Endothelial cell of umbilical vein (primary cell): ENCODE measurements around the gene PDE11A. TPM values are rescaled to one million over a fixed set of nuclear protein-coding genes. Genes with fewer than 3 reads are reported as not detected.

Source experiments
- BruUV-seq: library from RNA; stranded (reverse); fragments of 400-500 nt; replicated peaks from 2 replicates; lab custom pipeline; 2021; lab: Mats Ljungman, UMichigan
- CTCF ChIA-PET: fragments of 300-600, 350-600 bp; sonication (Branson Sonifier 250); formaldehyde crosslinking; loops from one replicate; lab custom pipeline; 2021; ENCODE audit warnings: antibody characterized with exemption, inconsistent platforms; lab: Charles Lee
- POLR2A ChIA-PET: fragments of 300-600, 350-600 bp; sonication (Branson Sonifier 250); formaldehyde crosslinking; loops from one replicate; lab custom pipeline; 2021; ENCODE audit warnings: antibody characterized with exemption, inconsistent platforms; lab: Charles Lee
- DNase-seq: peaks from one replicate; pipeline ENCODE4 v3.0.0-alpha.2; 2011; ENCODE audit warnings: low read depth, low spot score
- FAIRE-seq: peaks from 2 replicates; lab custom pipeline; 2011; peaks lifted over from hg19 to GRCh38; lab: Jason Lieb, UNC
- H2AFZ ChIP-seq: 2 replicates; pipeline ENCODE4 v1.6.0; 2012; ENCODE audit warnings: low read depth, low read length, control low read depth, inconsistent platforms
- H3K27ac ChIP-seq: 2 replicates; pipeline ENCODE4 v1.5.1; 2011; ENCODE audit warnings: low read depth, mild to moderate bottlenecking, control low read depth, low read length, moderate library complexity; ENCODE audit not compliant: insufficient read depth
- H3K27me3 ChIP-seq, 2 experiments: 2 replicates each; pipeline versions ENCODE4 v1.6.0 to v1.6.1; 2011; ENCODE audit warnings: low read length in 2 of 2, mixed read lengths in 1 of 2; ENCODE audit not compliant: control insufficient read depth in 2 of 2, insufficient read depth in 2 of 2
- H3K36me3 ChIP-seq, 2 experiments: 2 replicates in 1 of 2; 3 replicates in 1 of 2; pipeline ENCODE4 v1.5.1; 2011; ENCODE audit warnings: low read length in 2 of 2, mild to moderate bottlenecking in 1 of 2, moderate library complexity in 1 of 2; ENCODE audit not compliant: control insufficient read depth in 2 of 2, insufficient read depth in 2 of 2; ENCODE audit errors: extremely low read depth in 1 of 2
- H3K4me1 ChIP-seq: 3 replicates; pipeline ENCODE4 v1.5.1; 2011; ENCODE audit warnings: mild to moderate bottlenecking, low read length; ENCODE audit not compliant: control insufficient read depth, insufficient read depth; ENCODE audit errors: extremely low read depth
- H3K4me2 ChIP-seq: 2 replicates; pipeline ENCODE4 v1.6.1; 2011; ENCODE audit warnings: low read length, control low read depth, mixed read lengths; ENCODE audit not compliant: insufficient read depth
- H3K4me3 ChIP-seq, 3 experiments: fragments of 200-600 bp in 1 of 3; sonication (generic), shearing (Covaris generic) in 1 of 3; replicated peaks in 1 of 3; 2 replicates each; pipeline ENCODE4 v1.5.1; 2011 to 2016; ENCODE audit warnings: control low read depth in 3 of 3, low read length in 3 of 3, mild to moderate bottlenecking in 2 of 3, inconsistent platforms in 1 of 3, low read depth in 1 of 3, moderate library complexity in 1 of 3; ENCODE audit not compliant: insufficient read depth in 1 of 3
- H3K79me2 ChIP-seq: 2 replicates; pipeline ENCODE4 v1.6.0; 2012; ENCODE audit warnings: low read length, inconsistent platforms; ENCODE audit not compliant: control insufficient read depth, insufficient read depth
- H3K9ac ChIP-seq: replicated peaks from 2 replicates; pipeline ENCODE3; 2011; ENCODE audit warnings: low read length, control low read depth; ENCODE audit not compliant: insufficient read depth; ENCODE audit errors: extremely low read depth
- H3K9me1 ChIP-seq: replicated peaks from 3 replicates; pipeline ENCODE4 v1.6.0; 2011; ENCODE audit warnings: mild to moderate bottlenecking, low read length; ENCODE audit not compliant: control insufficient read depth, insufficient read depth; ENCODE audit errors: extremely low read depth
- H3K9me3 ChIP-seq: replicated peaks from 2 replicates; pipeline ENCODE4 v1.5.1; 2012; ENCODE audit warnings: low read length, inconsistent platforms; ENCODE audit not compliant: control insufficient read depth, insufficient read depth
- H4K20me1 ChIP-seq: replicated peaks from 2 replicates; pipeline ENCODE3; 2011; ENCODE audit warnings: mild to moderate bottlenecking, low read length; ENCODE audit not compliant: control insufficient read depth, insufficient read depth; ENCODE audit errors: extremely low read depth
- CTCF ChIP-seq, 2 donors: IDR thresholded peaks; 1 replicate in 1 of 2; 2 replicates in 1 of 2; pipeline ENCODE4 v1.5.1; 2011; ENCODE audit warnings: low read length in 2 of 2, mild to moderate bottlenecking in 2 of 2, moderate library complexity in 2 of 2, control low read depth in 1 of 2, inconsistent platforms in 1 of 2, low read depth in 1 of 2; ENCODE audit not compliant: insufficient read depth in 1 of 2; ENCODE audit errors: extremely low read depth in 1 of 2
- EZH2 ChIP-seq: IDR thresholded peaks from 2 replicates; pipeline ENCODE4 v1.6.1; 2012; ENCODE audit warnings: borderline replicate concordance, low read depth, mild to moderate bottlenecking, moderate library complexity, low read length, inconsistent platforms; ENCODE audit not compliant: severe bottlenecking
- FOS ChIP-seq: IDR thresholded peaks from 2 replicates; pipeline ENCODE4 v1.6.1; 2011; ENCODE audit warnings: mild to moderate bottlenecking, low read length, moderate library complexity, borderline replicate concordance; ENCODE audit not compliant: insufficient read depth
- GATA2 ChIP-seq: IDR thresholded peaks from 2 replicates; pipeline ENCODE4 v1.7.0; 2011; ENCODE audit warnings: low read depth, mild to moderate bottlenecking, moderate library complexity, mixed read lengths, low read length; ENCODE audit not compliant: insufficient read length, insufficient read depth
- JUN ChIP-seq: IDR thresholded peaks from 2 replicates; pipeline ENCODE4 v1.6.1; 2011; ENCODE audit warnings: borderline replicate concordance, low read depth; ENCODE audit not compliant: insufficient read length, insufficient read depth
- MAX ChIP-seq: IDR thresholded peaks from 2 replicates; pipeline ENCODE4 v1.6.1; 2011; ENCODE audit not compliant: insufficient read depth, insufficient read length
- MYC ChIP-seq: IDR thresholded peaks from one replicate; pipeline ENCODE4 v1.6.1; 2011; ENCODE audit warnings: mild to moderate bottlenecking, low read depth, low read length
- POLR2A ChIP-seq: IDR thresholded peaks from 2 replicates; pipeline ENCODE4 v1.6.1; 2012; ENCODE audit warnings: low read depth, mild to moderate bottlenecking, control low read depth, low read length
- POLR2AphosphoS5 ChIP-seq: IDR thresholded peaks from 2 replicates; pipeline ENCODE4 v1.6.1; 2012; ENCODE audit warnings: low read depth, mild to moderate bottlenecking, control low read depth, low read length, moderate library complexity; ENCODE audit not compliant: insufficient read depth
- dilution Hi-C: fragments of 300-500 bp; cut with MboI; formaldehyde crosslinking; loops from one replicate; pipeline ENCODE4 v1.15.0; 2019; ENCODE audit warnings: low sequenced_read_pairs; ENCODE audit not compliant: extremely low pct_ligation_motif_present
- intact Hi-C: fragments of 100-400 bp; cut with micrococcal nuclease; formaldehyde crosslinking; loops from one replicate; pipeline ENCODE4 v1.10.0; 2022
- polyA plus RNA-seq, 4 experiments: library from polyadenylated mRNA; depleted of rRNA in 3 of 4; stranded (reverse) in 3 of 4; unstranded in 1 of 4; fragments of >200 nt; gene quantifications; 2 replicates each; pipeline versions ENCODE4 v1.2.1 to v1.2.3, GENCODE V29; 2011 to 2012; ENCODE audit warnings: missing spikeins in 1 of 4
- total RNA-seq: library from RNA; stranded (reverse); gene quantifications from 2 replicates; pipeline ENCODE4 v1.2.3, GENCODE V29; 2021

PDE11A gene
- total and polyA plus RNA-seq, 2 donors (not counting 3 experiments of a cell fraction or from before 2014, with no cell fraction given): 0.07 to 0.51 TPM

GRCh38 chr2:177923323-177923722 lies 149.3 kb downstream of the PDE11A start:
- no peak overlapping the region for H3K9ac ChIP-seq
- H3K4me1 ChIP-seq: no peaks in the 10 kb centered on the region
- FAIRE-seq (no peak), DNase-seq (no peak)
- intact Hi-C loops: no loop called here
- no peaks in the 10 kb centered on the region for H3K79me2 ChIP-seq
- BruUV-seq: no TSS peak
- H3K4me2 ChIP-seq: no peak overlapping the region
- no peaks in the 10 kb centered on the region for H3K36me3 ChIP-seq
- no peaks in the 10 kb centered on the region for H4K20me1 ChIP-seq
- dilution Hi-C loops: no loop called here
- no peak overlapping the region for H2AFZ ChIP-seq
- CTCF ChIA-PET: no interaction called here
- TF ChIP-seq MAX (no peak), MYC (no peak), POLR2AphosphoS5 (no peak), CTCF (IDR thresholded peaks at IDR 0.05; ENCODE audit: extremely low read depth in 1 of 2, insufficient read depth in 1 of 2, low read depth in 1 of 2, low read length in 2 of 2) (no peak), GATA2 (no peak), FOS (no peak), POLR2A (no peak), JUN (no peak), EZH2 (no peak)
- no peak overlapping the region for H3K4me3 ChIP-seq
- no peaks in the 10 kb centered on the region for H3K9me3 ChIP-seq
- H3K27ac ChIP-seq: no peak overlapping the region
- no peaks in the 10 kb centered on the region for H3K27me3 ChIP-seq
- H3K9me1 ChIP-seq: no peaks in the 10 kb centered on the region
- POLR2A ChIA-PET: no interaction called here
